ENCODE data around the gene MAP1LC3A. TPM values are rescaled to one million over a fixed set of nuclear protein-coding genes. Genes with fewer than 3 reads are reported as not detected.

The MAP1LC3A gene
- total RNA-seq, 1 experiment from 2014 or later = 25.9 TPM

GRCh38 chr20:34541264-34541901, 17.1 kb upstream of the MAP1LC3A start:
- no peak overlapping the region for H4K5ac ChIP-seq (ENCODE audit: insufficient read length, low read depth, low read length)
- no peak overlapping the region for H2BK15ac ChIP-seq (ENCODE audit: low read depth, low read length)
- H3K23me2 ChIP-seq (ENCODE audit: insufficient read length, low read depth, low read length, poor library complexity, severe bottlenecking) = peaks cover 3% of the 10 kb centered on the region
- no peak for DNase-seq
- no peaks in the 10 kb centered on the region for H4K20me1 ChIP-seq (ENCODE audit: control insufficient read depth, insufficient read depth, insufficient read length)
- no peaks in the 10 kb centered on the region for H3K4me1 ChIP-seq (ENCODE audit: insufficient read depth, low read length)
- no peak overlapping the region for H3K56ac ChIP-seq (ENCODE audit: insufficient read length, low read depth, low read length)
- no peak overlapping the region for H2BK120ac ChIP-seq (ENCODE audit: low read depth, low read length, poor library complexity, severe bottlenecking)
- H2BK5ac ChIP-seq (ENCODE audit: insufficient read length, low read length) = no peak overlapping the region
- Mint-ChIP-seq H3K4me1 (peaks cover 12% of the 10 kb centered on the region in 2 experiments), H3K9me3 (peaks cover 0 to 1% of the 10 kb centered on the region in 2 experiments; a peak in 1 of 5 replicates), H3K27ac (peak overlapping the region in 1 of 3 experiments; percentile 47; a peak in 1 of 7 replicates), H3K36me3 (ENCODE audit: insufficient read depth in 1 of 3, low read depth in 3 of 3) (peaks cover 19 to 48% (median 28%) of the 10 kb centered on the region in 3 experiments; a peak in 6 of 7 replicates), H3K4me3 (no peak overlapping the region), H3K27me3 (ENCODE audit: low read depth) (peaks cover 9% of the 10 kb centered on the region)
- H3K27ac ChIP-seq (ENCODE audit: insufficient read length, low read depth, low read length) = no peak overlapping the region
- no peak overlapping the region for H2AFZ ChIP-seq (ENCODE audit: low read length)
- H3K18ac ChIP-seq (ENCODE audit: insufficient read length, low read depth, low read length) = no peak overlapping the region
- H2BK12ac ChIP-seq (ENCODE audit: insufficient read length, low read depth, low read length) = no peak overlapping the region
- H3K23ac ChIP-seq (ENCODE audit: insufficient read length, low read depth, low read length) = no peak overlapping the region
- no peak overlapping the region for H3K14ac ChIP-seq (ENCODE audit: insufficient read depth, low read length)
- no peaks in the 10 kb centered on the region for H3K79me1 ChIP-seq (ENCODE audit: insufficient read depth, low read depth, low read length, poor library complexity, severe bottlenecking)
- H3K4ac ChIP-seq (ENCODE audit: low read depth, low read length) = no peak overlapping the region
- H3T11ph ChIP-seq (ENCODE audit: low read length) = no peak overlapping the region
- no peak overlapping the region for H4K91ac ChIP-seq (ENCODE audit: insufficient read length, low read depth, low read length)
- no peak overlapping the region for H3K4me2 ChIP-seq (ENCODE audit: insufficient read depth, insufficient read length, low read length)
- WGBS (ENCODE audit: extremely low coverage, insufficient read length, low lambda C conversion rate) = no CpG with 5 or more reads among the region's 13 CpGs
- no peaks in the 10 kb centered on the region for H3K79me2 ChIP-seq (ENCODE audit: insufficient read depth, low read length)
- no peaks in the 10 kb centered on the region; the same call in 1 of the 2 replicates for H3K27me3 ChIP-seq (ENCODE audit: insufficient read depth, low read length)
- no peak overlapping the region for H3K9ac ChIP-seq (ENCODE audit: extremely low read depth, insufficient read length, low read length)
- no peak overlapping the region for H4K8ac ChIP-seq (replicated peaks; ENCODE audit: insufficient read length, low read depth, low read length)
- no peak overlapping the region for H2BK20ac ChIP-seq (ENCODE audit: low read depth, low read length, poor library complexity, severe bottlenecking)
- no peaks in the 10 kb centered on the region for H3K9me3 ChIP-seq (ENCODE audit: control insufficient read depth, low read depth, low read length)
- H2AK5ac ChIP-seq (ENCODE audit: insufficient read length, low read length) = no peak overlapping the region
- TF ChIP-seq CTCF (conservative IDR thresholded peaks at IDR 0.05) = no peak
